CD4-positive, alpha-beta T cell treated with Interleukin-17A for 4 hours (primary cell): Measurements from ENCODE around the gene ABCB9.

Experiments used
- DNase-seq: peaks from one replicate; pipeline ENCODE4 v3.0.0-alpha.2; 2020; ENCODE audit warnings: mixed read lengths

The ABCB9 gene

DNA sequence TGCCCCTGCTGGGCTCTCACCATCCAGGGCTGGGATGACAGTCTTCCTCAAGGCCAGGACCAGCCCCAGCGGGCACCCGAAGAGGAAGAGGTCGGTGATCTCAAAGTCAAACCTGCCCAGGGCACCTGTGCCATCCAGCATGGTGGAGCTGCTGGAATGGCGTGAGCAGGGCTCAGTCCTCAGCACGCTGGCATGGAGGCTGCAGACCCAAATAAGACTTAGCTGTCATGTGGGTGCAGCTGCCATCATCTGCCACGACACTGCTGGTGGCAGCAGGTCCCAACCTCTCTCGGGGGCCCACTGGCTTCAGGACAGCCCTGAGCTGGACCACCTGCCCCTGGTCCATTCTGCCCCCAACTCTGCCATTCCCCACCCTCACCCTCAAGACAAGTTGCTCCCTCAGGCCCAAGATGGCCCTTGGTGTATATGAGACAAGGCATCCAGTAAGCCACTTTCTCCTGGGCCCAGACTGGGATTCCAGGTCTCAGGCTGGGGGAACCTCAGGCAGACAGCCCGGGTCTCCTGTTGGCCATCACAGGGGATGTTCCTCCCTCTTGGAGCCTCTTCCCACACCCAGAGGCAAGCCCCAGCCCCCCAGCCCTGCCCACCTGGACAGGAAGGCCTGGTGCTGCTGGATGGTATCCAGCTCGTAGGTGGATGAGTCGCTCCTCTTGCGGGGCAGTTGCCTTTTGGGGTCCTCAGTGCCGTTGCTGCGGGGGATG, 28.7 kb upstream of the ABCB9 start:
- DNase-seq, result no peak

DNA sequence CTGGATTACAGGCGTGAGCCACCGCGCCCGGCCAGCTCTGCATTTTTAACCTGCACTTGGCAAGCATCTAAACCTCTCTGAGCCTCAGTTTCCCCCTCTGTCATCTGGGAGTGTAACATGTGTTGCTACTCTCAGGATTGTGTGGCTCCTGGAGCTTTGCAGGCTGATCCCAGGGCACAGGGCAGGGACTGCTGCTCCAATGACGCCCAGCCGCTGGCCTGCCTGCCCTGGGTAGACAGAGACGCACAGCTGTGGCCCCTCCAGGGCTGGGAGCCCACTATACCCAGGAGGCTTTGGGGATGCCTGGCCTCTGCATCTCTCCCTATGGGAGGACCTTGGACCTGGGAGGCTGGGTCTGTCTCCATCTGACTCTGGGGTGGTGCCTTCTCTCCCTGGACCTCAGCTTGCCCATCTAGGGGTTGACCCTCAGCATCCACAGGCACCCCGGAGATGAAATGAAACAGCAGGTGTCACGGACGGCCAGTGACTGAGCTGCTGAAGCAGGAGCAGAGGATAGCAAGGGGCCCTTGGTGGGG, 27.9 kb upstream of the ABCB9 start:
- no peak for DNase-seq

DNA sequence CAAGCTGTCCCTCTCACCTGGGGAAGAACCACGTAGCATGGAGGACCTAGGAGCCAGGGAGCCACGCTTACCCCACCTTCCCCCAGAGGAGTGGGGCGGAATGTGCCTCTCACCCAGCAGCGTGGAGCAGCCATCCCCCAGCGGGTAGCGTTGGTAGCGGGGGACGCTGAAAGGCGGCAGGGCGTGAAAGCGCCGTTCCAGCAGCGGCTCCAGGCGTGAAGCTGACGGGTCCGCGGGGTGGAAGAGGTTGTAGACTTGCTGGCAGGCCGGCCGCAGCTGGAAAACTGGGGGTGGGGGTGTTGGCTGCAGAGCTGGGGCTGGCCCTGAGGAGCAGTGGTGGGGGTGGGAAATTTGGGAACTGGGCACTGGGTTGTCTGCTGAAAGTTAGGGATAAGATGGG, 26.1 kb upstream of the ABCB9 start:
- no peak for DNase-seq

DNA sequence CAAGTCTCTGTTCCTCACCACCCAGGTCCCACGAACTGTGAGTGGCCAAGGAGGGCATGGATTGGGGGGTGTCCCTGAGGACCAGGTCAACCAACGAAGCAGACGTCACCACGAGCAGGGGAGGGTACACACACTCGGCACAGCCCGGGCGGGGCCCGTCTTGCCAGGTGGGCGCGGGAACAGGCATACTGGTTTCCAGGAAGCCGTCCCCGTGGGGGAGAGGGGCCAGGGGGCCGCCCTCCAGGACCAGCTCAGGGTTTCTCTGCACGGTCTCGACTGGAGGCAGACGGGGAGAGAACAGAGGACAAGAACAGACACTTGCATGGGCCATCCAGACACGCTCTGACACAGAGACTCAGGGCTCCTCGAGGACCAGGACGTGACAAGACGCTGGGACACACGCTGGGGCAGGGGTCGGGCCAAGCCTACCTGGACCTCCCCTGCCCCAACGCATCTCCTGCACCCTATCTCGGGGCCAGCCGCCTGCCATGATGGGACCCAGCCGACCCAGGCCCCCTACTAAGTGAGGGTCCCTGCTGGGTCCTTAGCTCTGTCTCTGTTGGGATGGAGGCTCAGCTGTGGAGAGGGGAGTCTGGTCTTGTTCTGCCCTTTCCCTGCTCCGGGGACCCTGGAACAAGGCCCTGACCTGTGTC, 25.5 kb upstream of the ABCB9 start:
- DNase-seq, result no peak

DNA sequence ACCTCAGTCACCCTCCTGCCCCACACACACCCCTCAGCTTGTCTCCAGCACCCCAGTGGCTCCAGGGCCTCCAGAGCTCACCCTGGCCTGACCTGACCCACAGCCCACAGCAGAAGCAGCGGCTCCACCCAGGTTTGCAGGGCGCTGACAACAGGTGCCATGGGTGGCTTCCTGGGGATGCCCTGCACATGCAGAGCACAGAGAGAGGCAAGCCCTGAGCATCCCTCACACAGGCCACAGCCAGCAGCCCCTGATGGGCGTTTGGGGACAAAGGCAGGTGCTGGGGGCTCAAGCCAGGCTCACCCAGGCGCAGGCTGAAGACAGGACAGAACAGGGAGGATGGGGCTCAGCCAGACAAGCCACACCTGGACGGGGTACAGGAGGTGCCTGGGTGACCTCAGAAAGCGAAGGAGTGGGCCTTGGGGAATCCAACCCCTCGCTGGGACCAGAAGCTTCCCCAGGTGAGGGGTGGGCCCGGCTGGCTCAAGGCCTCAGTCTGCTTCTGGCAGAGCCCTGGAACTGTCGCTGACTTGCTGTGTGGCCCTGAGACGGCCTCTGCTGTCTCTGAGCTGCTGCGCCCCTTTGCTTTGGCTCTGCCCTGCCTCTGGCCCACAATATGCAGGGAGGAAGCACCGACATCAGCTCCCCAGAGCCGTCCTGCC, 24.8 kb upstream of the ABCB9 start:
- peak; percentile 0 for DNase-seq

DNA sequence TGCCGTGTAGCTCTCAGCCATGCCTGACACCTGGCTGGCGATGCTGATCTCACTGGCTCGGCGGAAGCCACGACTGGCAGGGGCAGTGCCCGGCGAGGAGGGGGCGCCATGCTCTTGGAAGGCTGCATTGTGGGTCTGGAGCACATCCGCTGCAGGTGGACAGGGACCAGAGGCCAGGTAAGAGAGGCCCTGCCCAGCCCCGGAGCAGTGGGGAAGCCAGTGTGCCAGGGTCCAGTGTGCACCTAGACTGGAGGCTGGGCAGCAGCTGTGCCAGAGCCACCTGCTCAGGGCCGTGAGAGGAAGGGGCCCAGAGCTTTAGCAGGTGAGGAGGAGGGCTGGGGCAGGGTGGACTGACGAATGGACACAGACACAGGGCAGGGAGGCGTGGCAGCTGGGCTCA, 24.3 kb upstream of the ABCB9 start:
- DNase-seq, result peak; percentile 1

DNA sequence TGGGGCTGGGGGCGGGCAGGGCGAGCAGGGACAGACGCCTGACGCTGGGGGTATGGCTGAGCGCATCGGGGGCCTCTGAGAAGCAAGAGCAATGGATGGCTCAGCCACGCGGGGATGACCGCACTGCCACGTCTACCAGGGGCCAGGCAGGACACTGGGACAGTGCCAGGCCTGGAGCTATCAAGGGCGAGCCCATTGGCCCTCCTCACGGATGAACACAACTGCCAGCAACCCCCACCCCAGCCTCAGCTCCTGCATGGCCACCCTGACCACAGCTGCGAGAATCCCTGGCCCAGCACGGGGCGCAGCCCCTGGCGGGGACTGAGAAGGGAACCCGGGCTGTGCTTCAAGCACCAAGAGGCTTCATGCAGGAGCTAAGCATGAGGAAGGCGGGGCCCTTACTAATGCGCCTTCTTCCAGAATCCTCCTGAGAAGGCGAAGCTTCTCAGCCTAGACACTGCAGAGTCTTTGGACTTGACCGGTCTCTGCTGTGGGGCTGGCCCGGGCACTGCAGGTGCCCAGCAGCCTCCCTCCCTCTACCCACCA, 23.7 kb upstream of the ABCB9 start:
- DNase-seq, result no peak

DNA sequence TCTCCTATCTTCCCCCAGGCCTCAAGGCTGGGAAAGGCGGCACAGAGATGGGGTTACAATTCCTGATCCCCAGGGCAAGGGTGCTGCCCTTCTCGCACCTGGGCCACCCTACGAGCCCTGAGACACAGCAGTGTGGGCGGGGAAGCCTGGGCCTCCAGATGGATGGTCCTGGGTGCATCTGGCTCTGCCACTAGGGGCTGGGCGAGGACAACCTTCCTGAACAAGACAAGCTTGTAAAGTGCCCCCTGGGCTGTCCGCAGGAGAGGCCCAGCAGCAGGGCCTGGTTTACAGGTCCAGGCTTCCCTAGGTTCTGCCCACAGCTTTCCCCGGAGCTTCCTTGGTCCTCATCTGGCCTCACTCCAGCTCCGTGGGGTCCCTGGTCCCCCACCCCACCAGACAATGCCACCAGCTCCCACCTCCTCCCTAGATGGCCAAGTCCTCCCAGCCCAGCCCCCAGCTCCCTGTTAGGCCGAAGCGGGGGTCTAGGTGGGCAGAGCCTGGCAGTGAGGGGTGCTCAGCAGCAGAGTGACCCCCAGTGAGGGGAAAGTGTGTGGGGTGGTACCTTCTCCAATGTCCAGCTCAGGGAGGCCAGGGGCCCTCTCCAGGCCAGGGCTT, 23.1 kb upstream of the ABCB9 start:
- DNase-seq, result no peak

DNA sequence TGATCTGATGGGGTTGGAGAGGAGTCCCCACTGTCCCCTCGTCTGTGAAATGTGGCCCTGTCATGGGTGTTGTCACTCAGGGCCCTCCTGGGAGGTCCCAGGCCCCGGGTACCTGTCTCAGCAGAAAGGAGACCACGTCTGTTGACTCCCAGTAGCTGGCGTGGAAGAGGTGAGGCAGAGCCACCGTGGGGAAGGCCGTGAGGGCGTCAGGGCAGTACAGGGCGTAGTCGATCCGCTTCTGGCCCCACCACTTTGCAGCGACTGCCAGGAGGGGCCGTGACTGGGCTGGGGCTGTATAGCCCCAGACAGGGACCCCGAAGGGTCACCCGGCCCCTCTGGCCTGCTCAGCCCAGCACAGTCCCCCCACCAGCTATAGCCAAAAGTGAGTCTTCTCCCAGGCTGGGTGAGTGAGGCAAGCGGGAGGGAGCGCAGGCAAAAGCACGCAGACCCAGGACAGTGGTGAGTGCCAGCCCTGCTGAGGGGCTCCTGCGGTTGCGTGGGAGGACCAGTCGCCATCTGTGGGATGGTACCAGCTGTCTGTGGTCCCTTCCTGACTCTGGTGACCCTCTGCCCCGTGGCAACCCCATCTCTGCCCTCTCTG, 22.4 kb upstream of the ABCB9 start:
- no peak for DNase-seq

DNA sequence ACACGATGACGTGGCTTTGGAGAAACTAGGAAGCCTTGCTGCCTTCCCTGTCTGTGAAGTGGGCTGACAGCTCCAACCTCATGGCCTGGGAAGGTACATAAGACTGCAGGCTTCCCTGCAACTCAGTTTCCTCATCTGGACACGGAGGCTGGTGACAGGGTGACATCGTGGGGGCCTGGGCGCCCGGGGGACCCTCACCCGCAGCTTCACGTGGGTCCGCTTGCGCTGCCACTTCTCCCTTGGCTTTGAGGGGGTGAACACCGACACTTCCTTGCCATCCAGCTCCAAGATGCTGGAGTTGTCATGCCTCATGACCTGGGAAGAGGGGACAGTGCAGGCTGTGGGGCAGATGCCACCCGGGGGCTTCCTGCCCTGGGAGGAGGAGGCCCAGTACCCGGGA, 21.8 kb upstream of the ABCB9 start:
- DNase-seq, result no peak

DNA sequence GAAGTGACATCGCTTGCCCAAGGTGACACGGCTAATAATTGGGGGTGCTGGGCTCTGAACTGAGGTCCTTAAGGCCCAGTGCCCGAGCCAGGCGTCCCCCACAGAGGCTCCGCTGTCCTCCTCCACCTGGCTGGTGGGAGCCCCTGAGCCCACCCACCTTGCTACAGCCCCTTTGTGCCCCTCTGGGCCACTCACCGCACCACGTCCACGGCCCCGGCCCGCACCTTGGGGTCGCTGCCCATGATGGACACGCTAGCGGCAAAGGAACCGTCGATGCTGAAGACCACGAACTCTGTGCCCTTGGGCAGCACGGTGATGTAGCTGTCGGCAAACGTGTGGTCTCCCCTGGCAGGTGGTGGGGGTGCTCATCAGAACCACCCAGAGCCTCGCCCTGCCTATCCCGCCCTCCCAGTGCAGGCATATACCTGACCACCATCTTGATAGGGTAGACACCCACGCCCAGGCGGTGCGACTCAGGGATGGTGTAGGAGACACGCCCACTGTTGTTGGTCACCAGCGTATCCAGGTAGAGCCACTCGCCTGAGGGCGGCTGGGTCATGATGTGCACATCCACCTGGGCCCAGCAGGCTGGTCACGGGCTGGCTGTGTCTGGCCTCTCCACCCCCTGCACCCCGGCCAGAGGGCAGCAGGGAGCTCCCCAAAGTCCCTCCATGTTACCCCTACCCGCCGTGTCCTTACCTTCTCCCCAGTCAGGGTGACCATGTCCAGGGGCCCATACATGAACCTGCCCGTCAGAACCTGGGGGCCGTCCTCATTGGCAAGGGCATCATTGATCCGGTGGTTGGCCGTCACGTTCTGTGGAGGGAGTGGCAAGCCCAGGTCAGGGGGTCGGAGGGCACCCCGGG, 21.1 kb upstream of the ABCB9 start:
- DNase-seq, result no peak

DNA sequence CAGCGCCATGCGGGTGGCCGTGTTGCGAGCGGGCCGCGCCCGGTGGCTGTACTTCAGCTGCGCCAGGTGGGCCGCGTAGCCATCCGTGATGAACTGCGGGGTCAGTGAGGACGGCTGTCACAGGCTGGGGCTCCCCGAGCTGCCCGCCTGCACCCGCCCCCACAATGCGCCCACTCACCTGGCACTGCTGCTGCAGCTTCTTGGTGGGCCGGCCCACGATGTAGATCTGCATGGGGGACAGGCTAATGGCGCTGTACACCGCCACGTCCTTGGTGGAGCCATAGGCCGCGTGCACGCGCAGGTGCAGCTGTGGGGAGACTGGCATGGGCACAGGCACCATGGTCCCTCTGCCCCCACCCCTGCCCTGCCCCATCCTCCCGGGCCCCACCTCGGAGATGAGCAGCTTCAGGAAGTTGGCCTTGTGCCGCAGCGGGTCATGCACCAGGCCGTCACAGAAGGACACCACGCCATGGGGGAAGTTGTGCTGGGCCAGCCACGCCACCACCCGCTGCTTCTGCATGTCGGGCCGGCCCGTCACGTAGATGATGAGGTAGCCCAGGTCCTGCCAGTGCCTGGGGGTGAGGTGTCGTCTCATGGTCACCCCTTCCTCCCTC, 20.1 kb upstream of the ABCB9 start:
- DNase-seq, result no peak

DNA sequence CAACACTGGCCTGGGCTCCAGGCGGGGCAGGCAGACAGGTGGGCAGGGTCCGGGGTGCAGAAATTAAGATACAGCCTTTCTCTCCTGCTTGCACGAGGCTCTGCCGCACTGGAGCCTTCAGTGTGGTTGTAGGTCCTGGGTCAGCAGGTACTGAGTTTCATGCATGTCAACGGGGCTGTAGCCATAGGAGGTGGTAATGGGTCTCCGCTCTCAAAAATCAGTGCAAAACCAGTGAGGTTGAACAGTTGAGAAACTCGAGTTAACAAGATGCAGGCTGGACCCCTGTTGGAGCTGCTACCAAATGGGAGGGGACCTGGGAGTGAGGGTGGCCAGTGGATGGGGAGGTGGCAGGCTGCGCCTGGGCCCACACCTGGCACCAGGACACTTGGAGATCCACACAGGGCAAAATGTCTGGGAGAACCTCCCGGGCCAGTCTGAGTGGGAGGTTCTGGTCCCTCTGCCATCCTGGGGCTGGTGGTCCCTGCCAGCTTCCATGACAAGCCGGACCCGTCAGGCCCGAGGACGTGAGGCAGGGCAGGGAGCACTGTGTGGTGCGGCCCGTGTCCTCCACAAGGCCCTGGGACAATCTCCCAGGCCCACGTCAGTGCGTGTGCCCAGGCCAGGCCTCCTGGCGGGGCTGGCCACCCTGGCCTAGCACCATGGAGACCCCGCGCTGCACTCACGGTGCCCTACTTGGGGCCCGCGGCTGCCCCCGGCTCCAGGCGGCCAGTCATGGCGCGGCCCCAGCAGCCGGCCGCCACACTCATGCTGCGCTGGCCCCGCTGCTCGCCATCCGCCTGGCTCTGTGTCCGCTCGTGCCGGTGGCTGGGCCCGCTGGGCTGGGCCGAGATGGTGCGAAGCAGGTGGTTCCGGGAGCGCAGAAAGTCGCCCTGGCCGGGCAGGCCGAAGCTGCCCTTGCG, 19.3 kb upstream of the ABCB9 start:
- DNase-seq, result no peak

DNA sequence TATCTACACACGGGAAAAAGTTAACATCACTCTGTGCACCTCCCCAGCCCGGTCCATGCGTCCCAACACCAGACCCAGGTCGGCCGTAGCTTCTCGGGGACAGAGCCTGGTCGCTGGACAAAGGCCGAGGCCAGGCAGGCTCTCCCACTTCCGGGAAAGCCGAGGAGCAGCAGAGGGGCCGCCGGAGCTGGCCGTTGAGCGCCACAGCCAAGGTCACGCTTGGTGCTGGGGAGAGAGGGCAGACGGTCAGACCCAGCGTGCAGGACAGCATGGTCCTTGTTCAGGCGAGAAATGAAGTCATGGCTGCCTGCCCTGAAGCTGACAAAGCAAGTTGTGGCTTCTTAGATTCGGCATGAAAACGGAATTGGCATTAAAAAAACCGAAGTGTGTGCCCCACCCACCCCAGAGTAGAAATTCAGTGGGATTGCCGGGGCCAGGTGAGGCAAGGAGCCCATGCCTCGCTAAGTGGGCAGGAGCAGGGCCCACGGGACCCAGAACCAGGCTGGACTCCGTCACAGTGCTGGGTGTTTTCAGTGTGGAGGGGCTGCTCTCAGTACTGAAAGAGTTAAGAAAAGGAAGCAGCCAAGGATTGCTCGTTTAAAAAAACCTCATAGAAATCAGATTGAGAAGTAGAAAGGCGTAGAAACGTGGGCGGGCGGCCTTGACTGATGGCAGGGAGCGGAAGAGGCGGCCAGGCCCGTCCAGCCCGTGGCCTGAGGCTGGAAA, 18.5 kb upstream of the ABCB9 start:
- DNase-seq, result no peak

DNA sequence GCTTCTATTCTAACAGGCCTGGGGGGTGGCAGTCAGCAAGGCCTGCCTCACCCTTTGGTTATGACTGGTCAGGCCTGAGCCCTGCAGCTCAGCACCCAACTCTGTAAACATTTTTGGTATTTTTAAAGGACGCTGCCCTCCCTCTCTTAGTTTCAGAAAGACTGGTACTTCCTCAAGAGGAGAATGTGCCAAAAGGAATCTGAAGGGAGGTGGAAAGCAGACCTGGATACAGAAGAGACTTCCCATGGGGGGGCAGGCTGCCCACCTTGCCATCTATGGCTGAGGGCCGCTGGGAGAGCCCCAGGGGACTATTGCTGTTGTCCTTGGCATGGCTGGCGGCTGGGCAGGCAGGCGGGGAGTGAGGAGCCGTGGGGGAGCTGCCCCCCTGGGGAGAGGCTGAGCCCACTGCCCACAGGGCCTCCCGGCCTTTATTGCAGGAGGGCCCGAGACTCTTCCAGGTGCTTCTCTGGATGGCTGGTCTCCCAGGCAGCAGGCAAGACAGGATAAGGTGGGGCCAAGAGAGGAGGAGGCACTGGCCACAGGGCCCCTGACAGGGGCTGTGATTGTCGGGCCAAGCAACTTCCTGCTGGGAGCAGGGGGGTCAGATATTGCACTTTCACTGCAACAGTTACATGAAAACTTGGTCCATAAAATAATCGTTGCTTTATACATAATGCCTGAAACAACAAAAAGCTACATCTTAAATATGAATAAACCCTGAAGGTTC, 17.7 kb upstream of the ABCB9 start:
- DNase-seq, result no peak

DNA sequence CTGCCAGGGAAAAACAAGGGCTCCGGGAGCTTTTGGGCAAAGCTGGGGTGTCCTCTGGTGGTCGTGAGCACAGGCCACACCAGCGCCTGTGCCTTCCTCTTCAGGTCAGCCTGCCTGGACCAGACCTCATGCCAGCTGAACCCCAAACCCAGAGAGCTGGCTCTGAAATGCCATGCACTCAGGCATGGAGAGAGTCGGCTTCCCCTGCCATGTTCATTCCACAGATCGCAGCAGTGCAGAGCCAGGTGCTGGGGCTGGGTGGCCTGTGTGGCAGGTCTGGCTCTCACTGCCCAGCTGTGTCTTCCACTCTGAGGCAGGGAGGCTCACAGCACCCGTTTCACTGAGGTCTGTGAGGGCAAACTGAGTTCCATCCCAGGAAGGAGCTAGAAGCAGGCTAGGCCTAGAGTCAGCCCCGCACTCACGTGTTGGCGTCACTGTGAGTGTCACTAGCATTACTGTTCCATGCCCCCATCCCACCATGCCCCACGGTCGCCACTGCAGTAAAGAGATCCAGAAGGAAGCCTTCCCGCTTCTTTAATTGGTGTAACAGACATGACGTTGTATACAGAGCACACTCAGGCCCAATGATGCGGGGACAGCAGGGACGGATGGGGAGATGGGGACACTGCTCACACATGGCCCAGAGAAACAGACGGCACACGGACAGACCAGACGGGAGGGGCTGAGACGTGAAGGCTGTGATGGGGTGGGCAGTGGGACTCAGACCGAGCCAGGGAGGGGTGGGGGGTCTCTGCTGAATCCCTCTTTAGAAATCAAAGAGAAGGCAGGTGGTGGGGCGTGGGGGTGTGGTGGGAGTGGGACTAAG, 16.9 kb upstream of the ABCB9 start:
- DNase-seq, result no peak

DNA sequence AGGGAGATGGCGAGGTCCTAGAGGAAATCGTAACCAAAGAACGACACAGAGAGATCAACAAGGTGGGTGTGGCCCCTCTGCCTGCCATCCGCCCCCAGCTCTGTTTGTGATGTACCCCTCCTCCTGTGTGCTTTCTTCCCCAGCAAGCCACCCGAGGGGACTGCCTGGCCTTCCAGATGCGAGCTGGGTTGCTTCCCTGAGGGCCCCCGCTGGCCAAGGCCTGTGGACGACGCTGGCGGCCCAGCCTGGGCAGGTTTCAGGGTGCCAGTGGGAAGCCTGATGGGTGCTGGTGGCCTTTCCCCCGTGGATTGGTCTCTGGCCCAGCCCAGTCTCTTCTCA, 16.2 kb upstream of the ABCB9 start:
- no peak for DNase-seq
